HG03025 (cell line): ENCODE measurements around the gene HEXB.
"Not testable (repeated sequence)": the region's sequence is repeated elsewhere in the genome, so short reads cannot be mapped to it uniquely, and the experiment has no call there.

Source experiments
- ATAC-seq: cut with Tn5 transposase; IDR thresholded peaks from one replicate; pipeline ENCODE4 v1.9.1; 2021; ENCODE audit warnings: mild to moderate bottlenecking, moderate library complexity; ENCODE audit not compliant: unreplicated experiment, low FRiP score

Gene HEXB

DNA sequence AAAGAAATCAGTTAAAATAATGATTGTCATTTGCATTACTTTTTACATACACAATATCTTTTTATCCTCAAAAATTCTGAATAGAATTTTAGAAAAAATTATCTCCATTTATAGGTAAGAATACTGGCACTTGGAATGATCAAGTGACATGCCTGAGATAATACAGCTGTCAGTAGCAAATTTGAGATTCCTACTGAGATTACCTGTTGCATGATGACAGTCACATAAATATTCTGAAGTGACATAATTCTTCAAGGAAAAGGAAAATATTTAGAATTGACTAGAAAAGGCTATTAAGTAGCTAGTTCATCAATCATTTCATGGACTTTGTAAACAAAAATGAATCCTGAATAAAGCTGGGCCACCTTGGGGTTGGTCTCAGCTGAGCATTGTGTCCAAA lies 29.3 kb upstream of the HEXB start:
- ATAC-seq: no peak

DNA sequence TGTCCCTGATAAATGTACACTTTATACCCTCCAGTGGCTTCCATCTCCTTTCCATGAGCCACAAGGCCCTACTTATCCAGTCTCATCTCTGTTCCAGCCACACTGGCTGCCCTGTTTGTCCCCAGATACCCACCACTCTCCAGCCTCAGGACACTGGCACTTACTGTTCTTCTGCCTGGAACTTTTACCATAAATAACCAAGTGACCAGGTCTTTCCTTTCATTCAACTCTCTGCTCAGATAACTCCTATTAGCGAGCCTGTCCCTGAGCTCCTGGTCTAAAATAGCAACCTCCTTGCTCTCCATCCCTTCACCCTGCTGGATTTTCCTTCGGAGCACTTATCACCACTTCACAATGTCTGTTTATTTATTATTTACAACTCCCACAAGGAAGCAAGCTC lies 27.9 kb upstream of the HEXB start:
- no peak for ATAC-seq

DNA sequence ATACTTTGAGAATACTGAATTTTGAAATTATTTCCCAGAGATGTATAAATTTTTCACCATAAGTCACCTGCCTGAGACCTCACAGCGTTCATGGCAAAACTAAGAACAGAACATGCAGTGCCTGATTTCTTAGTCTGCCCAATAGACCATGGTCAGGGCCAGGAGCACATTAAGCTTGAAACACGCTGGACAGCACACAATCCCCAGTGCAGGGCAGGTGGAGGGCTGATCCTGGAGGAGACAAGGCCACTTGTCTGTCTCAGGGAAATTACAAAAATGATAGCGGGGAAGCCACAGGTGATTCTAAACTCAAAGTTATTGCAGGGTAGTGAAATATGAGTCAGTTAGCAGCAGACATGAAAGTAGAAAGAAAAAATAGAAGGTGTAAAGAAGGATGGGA lies 25.9 kb upstream of the HEXB start:
- ATAC-seq: no peak

DNA sequence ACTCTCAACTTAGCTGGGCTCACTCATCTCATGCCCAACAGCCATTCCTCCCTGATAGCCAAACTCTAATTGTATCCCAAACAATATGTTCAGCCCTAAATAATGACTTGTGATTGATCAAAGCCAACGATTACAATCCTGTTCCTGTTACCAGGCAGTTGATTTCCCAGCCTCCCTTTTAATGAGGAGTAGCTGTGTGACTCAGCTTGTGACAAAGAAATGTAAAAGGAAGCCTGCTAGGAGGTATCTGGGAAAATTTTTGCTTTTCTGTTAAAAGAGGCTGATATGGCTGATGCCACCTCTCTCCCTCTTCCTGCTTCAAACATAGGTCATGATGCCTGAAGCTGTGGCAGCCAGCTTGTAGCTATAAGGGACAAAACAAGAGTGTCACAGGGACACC lies 24.9 kb upstream of the HEXB start:
- ATAC-seq: no peak

DNA sequence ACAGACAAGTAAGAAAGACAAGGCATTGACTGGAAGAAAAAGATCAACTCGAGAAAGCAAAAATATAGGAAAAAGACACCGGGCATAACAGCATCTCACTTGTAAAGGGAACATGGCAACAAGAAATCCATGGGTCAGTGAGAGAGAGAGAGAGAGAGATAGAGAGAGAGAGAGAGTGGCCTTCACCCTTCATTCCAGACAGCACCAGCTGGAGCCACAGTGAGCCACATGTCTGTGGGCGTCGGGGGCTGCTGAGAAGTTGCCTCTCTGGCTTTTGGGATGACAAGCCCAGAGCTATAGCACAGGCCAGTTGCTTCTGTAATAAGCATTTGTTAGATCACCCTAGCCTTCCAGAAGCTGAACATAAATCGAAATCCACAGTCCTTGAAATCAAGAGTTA lies 24.2 kb upstream of the HEXB start:
- ATAC-seq: no peak

DNA sequence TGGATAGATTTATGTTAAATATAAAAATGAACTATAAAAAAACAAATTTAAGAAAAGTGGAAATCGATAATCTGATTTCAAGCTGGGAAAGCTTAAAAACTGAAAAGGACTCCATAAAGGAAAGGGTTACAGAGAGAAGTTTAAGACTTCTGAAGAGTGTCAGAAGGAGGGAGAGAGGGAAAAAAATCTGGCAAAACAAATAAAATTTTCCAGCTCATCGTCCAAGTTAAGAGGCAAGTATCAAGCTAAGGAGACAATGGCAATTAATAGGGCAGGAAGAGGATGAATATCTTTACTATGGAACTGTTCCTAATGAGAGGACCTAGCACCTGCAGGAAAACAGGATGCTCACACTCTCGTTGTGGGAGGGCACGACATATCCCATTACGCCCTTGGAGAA lies 20.5 kb upstream of the HEXB start:
- no peak for ATAC-seq

DNA sequence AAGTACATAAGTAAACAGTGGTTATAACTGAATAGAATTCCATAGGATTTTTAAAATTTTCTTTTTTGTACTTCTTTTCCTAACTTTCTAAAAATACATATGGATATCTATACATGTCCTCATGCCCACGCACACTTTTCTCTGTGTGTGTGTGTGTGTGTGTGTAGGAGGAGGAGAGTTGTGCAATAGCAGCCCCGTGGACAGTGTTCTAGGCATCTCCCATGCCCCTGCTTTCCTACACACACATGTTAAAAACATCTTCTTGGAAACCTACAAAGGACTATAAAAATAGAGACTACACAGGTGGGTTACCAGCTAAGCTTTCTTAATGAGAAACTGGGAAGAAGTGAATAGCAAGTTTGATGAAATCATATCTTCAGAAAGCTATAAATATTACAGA lies 19.8 kb upstream of the HEXB start:
- no peak for ATAC-seq

DNA sequence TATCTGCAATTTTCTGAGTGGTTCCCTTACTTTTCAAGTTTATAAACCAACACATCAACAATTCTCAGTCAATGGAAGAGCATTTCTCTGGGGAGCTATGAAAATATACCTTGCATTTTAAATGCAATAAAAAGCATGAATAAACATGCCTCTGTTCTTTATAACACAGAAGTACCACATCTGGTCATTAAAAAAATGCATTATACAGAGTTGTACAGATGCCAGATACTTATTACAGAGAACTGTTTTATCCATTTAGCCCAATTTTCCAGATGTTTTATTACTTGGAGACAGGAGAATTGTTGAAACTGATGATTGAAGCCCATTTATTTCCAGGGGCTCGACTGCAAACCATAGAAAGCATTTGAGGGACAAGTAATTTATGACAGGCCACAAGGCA lies 19.2 kb upstream of the HEXB start:
- no peak for ATAC-seq

DNA sequence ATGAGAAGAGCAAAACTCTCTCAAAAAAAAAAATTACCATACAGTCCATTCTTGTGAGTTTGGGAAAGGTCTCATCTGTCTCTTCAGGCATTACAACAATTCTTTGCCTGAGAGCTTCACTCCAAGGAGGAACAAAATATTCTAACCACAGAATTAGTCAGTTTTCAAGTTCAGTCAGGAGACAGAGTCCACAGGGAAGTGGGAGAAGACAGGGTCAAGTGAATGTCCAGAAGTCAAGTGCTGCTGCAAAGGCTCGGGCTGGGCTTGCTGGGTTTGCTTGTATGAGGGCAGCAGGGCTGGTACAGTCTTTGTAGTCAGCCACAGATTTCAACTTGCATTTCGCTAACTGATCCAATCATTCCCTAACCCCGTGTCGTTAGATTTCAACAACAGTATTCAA lies 17.6 kb upstream of the HEXB start:
- ATAC-seq: no peak

DNA sequence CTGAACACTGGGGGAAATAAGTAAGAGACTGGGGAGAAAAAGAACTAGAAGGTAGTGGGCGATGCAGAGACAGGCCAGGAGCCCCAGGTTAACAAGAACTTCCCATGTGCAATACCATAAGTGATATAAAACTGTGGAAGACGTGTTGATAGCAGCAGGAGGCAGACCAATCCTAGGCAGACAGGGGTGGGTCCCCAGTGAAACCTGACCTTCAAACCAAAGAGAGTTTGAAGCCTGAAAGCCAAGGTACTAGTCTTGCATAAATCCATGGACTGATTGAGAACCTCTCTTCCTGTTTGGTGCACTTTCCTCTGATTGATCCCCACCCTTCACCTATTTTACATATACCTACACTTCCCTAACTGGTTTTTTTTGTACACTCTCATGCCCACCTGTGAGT lies 15.2 kb upstream of the HEXB start:
- no peak for ATAC-seq

DNA sequence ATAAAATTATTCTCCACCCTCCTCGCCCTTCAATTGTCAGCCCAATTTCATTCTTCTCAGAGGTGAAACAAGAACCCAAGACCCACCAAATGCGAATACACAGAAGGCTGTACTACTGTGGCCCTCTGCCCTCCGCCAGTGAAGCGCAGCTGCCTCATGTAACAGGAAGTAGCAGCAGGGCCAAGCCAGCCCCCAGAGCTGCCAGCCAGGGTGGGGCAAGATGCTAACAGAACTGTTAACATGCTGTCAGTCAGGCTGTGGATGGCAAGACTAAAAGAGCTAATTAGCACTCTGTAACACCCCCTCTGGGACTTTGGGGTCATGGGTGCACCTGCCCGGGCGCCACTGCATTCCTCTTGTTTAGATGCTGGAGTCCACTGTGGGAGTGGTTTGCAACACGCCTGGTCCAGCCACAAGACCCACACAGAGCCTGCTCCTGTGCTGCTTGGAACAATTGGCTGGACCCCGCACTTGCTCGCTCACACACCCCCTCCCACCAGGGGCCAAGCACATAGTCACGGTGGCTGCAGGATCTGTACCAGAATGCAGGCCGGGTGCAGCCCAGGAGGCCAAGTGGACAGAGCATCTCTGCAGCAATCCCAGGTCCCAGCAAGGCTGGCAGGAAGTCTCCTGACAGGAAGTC lies 14.5 kb upstream of the HEXB start:
- no peak for ATAC-seq

DNA sequence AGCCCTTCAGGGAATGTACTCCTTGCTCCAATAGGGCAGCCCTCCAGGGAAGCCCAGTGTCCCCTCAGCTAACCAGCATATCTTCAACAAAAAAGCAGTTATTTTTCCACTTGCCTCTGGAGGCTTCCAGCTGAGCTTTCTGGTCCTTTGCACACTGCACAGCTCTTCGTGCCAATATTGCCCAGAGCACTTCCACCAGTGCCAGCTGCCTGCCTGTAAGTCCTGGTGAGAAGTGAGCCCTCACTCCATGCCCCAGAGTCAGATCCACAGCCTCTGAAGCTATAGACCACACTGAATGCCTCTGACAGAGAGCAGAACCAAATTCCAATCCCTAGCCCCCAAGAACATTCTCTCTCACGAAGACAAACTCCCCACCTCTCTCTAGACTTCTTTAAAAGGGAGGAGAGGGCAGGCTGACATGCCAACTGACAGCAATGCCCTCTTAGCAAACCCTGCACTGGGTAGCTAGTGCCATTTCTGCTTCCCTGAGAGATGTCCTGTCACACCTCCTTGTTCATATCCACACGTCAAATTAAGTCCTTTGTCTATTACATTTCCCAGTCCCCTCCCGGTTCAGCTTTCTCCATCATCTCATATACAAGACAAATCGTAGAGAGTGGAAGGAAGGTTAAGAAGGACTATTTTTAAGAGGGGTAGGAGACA lies 12.7 kb upstream of the HEXB start:
- ATAC-seq: no peak

DNA sequence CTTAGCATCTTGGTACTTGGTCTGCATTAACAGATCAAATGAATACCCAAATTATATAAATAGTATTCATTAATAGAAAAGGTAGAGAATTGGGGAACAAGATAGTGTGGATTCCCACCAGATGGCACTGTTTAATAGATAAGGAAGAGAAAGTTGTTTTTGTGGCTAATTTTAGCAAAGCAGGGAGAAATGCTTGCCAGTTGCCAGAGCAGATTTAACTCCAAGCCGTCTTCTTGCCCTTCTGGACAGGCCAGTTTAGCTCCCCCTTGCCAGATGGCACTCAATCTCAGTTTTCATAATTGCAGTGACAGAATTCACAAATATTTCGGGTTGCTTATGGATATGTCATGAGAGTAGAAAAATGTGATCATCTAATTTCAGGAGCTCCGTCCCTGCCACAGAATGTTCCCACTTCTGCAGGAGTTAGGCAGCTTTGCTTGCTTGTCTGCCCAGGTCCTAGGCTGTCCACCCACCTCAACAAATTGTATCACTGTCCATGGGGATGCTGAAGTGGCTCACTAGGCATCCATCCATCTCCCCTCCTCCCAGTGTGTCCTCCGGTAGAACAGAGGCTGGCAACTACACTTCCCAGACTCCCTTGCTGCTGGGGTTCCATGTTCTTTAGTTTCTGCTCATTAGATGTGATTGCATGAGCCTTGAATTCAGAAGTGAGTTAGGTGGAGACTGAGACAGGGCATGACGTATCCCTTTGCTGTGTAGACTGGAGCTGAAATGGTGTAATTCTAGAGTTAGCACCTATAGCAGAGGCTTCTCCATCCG lies 11.8 kb upstream of the HEXB start:
- no peak for ATAC-seq

DNA sequence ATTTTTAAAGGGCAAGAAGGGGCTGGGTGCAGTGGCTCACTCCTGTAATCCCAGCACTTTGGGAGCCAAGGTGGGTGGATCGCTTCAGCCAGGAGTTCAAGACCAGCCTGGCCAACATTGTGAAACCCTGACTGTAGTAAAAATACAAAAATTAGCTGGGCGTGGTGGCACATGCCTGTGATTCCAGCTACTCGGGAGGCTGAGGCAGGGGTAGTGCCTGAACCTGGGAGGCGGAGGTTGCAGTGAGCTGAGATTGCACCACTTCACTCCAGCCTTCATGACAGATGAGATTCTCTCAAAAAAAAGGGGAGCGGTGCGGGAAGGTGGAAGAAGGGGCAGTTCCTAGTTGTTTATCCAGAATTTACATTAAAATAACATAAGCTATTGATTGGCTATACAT lies 8.6 kb upstream of the HEXB start:
- not testable (repeated sequence) for ATAC-seq

DNA sequence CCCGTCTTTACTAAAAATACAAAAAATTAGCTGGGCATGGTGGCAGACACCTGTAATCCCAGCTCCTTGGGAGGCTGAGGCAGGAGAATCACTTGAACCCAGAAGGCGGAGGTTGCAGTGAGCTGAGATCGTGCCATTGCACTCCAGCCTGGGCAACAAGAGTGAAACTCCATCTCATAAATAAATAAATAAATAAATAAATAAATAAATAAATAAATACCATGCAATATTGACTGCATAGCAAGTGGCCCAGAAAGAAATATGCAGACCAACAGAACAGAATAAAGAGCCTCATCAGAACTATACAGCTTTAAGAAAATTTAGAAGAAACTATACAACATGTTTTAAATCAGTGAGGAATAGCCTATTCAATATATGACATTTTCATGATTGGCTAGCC lies 6.9 kb upstream of the HEXB start:
- ATAC-seq: not testable (repeated sequence)

DNA sequence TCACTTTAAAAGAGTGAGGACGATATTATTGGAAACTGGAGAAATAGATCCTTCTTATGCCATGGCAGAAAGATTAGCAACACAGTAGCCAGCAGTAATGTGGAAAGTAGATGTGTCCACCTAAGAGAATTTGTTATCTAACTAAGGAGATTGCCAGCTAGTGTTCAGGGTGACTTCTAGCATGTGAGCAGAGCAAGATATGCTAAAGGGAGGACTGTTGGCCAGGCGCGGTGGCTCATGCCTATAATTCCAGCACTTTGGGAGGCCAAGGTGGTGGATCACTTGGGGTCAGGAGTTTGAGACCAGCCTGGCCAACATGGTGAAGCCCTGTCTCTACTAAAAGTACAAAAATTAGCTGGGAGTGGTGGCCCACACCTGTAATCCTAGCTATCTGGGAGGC lies 5.7 kb upstream of the HEXB start:
- not testable (repeated sequence) for ATAC-seq

DNA sequence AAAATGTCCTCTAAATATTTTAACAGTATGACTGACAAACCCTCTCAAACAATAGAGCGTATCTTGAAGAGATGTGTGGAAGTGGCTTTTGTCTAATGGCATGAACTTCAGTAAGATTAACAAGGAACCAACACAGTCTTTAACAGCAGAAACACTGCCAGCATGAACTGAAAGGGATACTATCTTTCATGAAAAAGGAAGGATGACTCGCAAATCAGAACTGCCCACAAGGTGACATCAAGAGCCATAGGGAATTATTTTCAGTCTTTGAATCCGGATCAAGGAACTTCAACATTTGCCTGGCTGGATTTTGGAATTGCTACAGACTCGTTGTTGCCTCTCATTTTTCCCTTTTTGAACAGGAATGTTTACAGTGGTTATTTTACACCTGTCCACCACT lies 5.1 kb upstream of the HEXB start:
- no peak for ATAC-seq

DNA sequence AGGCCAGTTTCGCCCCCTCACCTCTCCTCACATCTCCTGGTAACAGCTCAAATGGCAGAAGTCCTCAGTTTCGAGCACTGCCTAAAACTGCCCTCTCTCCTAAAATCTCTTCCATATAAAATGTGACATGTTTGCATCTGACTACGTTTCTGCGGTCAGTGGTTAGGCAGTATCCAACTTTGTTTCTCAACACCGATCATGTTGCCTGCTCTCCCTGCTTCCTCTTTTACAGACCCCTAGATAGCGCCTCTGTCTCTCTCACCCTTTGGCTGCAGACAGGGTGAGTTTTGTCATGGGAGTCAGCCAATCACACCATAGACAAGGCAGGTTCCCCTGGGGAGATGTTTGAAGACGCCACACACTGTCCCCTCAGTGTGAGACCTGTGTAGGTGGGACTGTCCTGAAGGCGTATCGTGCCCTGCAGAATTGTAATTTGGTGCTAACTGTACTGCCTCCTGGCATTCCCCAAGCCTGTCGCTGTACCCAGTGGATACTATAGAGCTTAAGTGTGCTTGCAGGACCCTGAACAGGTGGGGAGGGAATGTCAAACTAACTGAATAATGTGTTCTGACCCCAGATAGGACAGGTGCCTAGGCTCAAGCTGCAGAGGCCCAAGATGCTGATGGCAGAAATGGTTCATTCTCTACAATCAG lies 1.1 kb downstream of the HEXB start:
- peak; percentile 48 for ATAC-seq

DNA sequence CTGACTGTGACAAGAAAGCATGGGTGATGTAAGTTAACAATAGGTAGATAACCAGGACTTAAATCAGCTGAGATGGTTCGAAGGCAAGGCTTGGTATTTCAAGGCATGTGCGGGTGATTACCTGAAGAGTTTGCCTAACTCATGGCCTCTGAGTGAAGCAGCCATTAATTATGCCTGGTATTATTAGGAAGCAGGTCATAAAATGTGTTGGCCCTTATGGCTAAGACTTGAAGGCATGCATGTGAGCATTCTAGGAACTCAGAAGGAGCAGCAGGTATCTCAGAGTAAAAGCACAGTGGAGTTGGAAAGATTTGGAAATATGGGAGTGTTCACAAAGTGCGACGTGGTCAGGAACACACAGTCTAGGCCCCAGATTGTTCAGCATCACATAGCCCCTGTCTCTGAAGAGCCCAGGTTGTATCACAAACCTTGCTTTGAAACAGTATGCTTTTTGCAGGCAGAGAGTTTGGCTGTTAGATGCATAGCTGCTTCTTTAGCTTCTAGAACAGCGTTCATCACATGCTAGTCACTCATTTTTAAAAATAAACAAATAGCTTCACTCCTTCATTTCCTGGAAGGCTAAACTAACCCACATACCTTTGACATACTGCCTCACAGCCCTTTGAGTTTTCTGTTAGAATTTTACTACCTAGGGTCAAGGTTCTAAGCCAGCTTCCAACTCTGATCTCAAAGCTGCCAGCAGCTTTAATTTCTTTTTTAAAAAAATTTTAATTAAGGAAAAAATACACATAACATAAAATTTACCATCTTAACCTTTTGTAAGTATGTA lies 2.1 kb downstream of the HEXB start:
- ATAC-seq: no peak

DNA sequence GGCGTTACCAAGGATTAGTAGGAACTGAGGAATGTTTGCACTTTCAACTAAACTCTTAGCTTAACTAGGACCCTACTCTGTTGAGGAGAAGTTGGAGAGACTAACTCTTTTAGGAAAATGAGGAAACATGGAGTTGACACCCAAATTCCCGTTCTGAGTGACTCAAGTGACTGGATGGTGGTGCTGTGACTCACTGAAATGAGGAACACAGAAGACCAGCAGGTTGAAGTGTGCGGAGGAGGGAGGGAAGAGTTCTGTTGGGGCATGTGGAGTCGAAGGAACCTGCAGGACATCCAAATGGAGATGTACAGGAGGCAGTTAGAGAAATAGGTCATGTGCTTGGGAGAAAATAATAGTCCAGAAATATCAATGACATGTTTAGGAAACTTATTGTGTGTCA lies 8.2 kb downstream of the HEXB start:
- no peak for ATAC-seq

DNA sequence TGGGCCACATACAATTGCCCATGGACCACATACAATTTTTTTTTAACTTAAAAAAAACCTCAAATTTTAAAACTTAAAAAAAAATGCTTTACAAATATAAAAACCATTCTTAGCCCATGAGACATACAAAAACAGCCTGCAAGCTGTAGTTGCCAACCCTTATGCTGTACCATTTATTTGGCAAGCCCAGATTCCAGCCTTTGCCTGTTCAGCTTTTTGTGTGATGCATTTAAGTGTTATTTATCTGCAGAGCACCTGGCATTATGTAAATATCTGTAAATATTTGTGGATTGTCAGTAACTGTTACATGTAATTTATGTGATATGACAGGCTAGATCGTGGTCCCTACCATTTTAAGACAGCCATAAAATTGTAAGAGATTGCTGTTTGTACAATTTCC lies 32.6 kb downstream of the HEXB start:
- no peak for ATAC-seq
